Omental fat pad (tissue), 4 donors: ENCODE measurements around the gene ERP44. TPM values are rescaled to one million over a fixed set of nuclear protein-coding genes. Genes with fewer than 3 reads are reported as not detected.

Experiments
- ATAC-seq: fragments of 150-250 bp; one replicate; pipeline ENCODE4 v1.9.1; 2016; ENCODE audit warnings: mild to moderate bottlenecking, moderate library complexity; ENCODE audit not compliant: low FRiP score
- DNase-seq: peaks from one replicate; pipeline ENCODE4 v3.0.0-alpha.2; 2019; ENCODE audit warnings: low spot score
- total RNA-seq, 4 donors: library from RNA; depleted of rRNA; stranded (reverse); fragments of >200 nt; gene quantifications; one replicate each; pipeline ENCODE4 v1.1.0, GENCODE V29; 2016
- TF ChIP-seq, protein P1 (sequence below), 3 donors: fragments of 450-650 bp; IDR thresholded peaks; one replicate each; pipeline ENCODE4 v1.5.1; 2016 to 2017; ENCODE audit warnings: antibody characterized with exemption in 3 of 3, mild to moderate bottlenecking in 3 of 3, moderate library complexity in 2 of 3

The ERP44 gene
- total RNA-seq, 4 donors from 2014 or later, result 14.1 to 21.4 (median 16.1) TPM

GRCh38 chr9:100021931-100022330, 76.9 kb downstream of the ERP44 start:
- no peak for DNase-seq
- TF ChIP-seq, protein P1, sequence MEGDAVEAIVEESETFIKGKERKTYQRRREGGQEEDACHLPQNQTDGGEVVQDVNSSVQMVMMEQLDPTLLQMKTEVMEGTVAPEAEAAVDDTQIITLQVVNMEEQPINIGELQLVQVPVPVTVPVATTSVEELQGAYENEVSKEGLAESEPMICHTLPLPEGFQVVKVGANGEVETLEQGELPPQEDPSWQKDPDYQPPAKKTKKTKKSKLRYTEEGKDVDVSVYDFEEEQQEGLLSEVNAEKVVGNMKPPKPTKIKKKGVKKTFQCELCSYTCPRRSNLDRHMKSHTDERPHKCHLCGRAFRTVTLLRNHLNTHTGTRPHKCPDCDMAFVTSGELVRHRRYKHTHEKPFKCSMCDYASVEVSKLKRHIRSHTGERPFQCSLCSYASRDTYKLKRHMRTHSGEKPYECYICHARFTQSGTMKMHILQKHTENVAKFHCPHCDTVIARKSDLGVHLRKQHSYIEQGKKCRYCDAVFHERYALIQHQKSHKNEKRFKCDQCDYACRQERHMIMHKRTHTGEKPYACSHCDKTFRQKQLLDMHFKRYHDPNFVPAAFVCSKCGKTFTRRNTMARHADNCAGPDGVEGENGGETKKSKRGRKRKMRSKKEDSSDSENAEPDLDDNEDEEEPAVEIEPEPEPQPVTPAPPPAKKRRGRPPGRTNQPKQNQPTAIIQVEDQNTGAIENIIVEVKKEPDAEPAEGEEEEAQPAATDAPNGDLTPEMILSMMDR (IDR thresholded peaks at IDR 0.05), result no peak
- no peak for ATAC-seq

GRCh38 chr9:100020121-100020795, 78.5 kb downstream of the ERP44 start:
- TF ChIP-seq, protein P1 (IDR thresholded peaks at IDR 0.05), result no peak

GRCh38 chr9:100019541-100019940, 79.3 kb downstream of the ERP44 start:
- ATAC-seq, result no peak
- TF ChIP-seq, protein P1 (IDR thresholded peaks at IDR 0.05), result no peak

More at GRCh38 chr9:100020121-100020795, 78.5 kb downstream of the ERP44 start:
- ATAC-seq (no peak), DNase-seq (no peak)

GRCh38 chr9:100014846-100015245, 84.0 kb downstream of the ERP44 start:
- TF ChIP-seq, protein P1 (IDR thresholded peaks at IDR 0.05), result no peak
- no peak for ATAC-seq

More at GRCh38 chr9:100019541-100019940, 79.3 kb downstream of the ERP44 start:
- DNase-seq, result no peak

GRCh38 chr9:100013573-100013972, 85.2 kb downstream of the ERP44 start:
- ATAC-seq (no peak), DNase-seq (no peak)
- TF ChIP-seq, protein P1 (IDR thresholded peaks at IDR 0.05), result no peak

More at GRCh38 chr9:100014846-100015245, 84.0 kb downstream of the ERP44 start:
- no peak for DNase-seq

- TF ChIP-seq, protein P1 (IDR thresholded peaks at IDR 0.05), result no peak
- no peak for ATAC-seq
These were observed 86.5 kb downstream of the ERP44 start for GRCh38 chr9:100012279-100012678.

DNA sequence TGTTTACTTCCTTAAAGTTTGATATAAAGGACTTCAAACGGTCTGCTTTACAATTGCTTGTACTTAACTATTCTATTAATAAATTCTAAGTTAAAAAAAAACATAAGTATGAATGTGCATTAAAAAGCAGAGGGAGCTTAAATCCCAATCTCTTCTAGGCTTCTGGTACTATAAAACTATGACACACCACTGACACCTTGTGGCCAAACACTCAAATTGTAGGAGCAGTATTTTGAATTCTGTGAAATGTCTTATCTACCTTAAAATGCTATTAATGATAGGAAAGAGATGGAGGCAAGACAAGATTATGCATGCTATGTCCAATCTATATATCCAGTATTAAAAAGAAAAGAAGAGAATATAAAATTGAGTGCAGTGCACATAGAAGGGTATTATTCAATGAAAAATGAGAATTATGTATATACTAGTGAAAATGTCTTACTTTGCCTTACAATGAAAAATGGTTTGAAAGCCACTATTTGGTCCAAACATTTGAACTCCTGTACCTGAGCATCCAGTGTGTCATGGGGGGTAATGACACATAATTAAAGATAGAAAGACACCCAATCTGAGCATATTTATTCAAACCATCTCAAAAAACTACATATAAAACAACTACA, 87.6 kb downstream of the ERP44 start:
- ATAC-seq, result no peak
- TF ChIP-seq, protein P1 (IDR thresholded peaks at IDR 0.05), result no peak
- DNase-seq, result no peak

More at GRCh38 chr9:100012279-100012678, 86.5 kb downstream of the ERP44 start:
- no peak for DNase-seq
